ENCODE data around the gene AKAP8L.
A peak's percentile ranks its signal among the peaks of the same experiment; 100 is the strongest.

Gene AKAP8L

DNA sequence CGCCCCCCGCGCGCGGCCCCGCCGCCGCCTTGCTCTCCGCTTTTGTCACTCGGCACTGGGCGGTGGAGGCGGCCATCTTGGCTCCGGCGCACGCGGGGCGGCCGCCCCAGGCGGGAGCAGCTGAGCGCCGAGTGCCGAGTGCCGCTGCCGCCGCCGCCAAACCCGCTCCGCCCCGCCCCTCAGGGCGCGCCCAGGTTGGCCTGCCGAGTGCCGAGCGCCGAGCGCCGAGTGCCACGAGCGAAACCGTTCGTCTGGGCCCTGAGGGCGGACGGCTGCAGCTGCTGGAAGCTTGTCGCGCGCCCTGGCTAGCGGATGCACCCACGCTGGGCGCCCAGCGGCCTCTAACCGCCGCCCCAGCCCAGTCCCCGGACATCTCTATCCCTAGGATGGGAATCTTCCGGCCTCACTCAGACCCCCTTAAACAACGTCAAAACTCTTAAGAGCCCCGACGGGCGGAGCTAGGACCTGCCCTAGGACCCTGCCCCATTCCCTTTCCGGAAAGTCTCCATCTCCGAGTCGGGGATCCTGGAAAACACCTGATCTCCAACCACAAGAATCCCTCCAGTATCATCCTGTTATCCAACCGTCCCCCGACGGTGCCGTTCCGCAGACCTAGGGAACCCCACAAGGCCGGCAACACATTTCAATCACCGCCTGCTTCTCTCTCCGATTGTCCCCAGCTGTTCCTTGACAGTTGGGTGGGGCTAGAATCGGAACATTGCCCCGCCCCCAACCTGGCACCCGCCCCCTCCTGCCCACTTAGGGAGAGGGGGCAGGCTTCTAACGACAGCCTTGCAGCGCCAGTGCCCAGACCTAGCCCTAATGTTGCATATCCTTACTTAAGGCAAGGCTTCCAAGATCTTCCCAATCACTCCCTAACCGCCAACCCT, 14.1 kb upstream of the AKAP8L start:
- DNase-seq, result peak; percentile 94

DNA sequence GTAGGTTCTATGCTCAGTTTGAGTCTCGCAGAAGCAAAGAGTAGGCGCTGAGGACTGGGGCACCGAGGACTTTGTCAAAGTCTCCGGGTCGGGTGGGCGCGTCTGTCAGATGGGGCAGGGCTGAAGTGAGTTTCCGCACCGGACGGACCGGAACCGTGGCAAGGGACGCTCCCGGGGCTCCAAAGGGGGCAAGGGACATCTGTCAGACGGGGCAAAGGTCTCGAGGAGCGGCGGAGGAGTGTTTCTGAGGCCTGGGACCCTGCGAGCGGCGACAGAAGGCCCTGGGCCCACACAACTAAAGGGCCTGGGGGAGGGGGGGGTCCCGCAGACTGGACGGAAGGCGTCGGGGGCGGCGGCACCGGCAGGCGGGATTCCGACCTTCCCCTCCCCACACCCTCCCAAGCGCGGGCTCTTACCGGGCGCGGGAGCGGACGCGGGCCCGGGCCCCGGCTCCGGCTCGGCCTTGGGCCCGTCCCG, 13.3 kb upstream of the AKAP8L start:
- peak; percentile 54 for DNase-seq

DNA sequence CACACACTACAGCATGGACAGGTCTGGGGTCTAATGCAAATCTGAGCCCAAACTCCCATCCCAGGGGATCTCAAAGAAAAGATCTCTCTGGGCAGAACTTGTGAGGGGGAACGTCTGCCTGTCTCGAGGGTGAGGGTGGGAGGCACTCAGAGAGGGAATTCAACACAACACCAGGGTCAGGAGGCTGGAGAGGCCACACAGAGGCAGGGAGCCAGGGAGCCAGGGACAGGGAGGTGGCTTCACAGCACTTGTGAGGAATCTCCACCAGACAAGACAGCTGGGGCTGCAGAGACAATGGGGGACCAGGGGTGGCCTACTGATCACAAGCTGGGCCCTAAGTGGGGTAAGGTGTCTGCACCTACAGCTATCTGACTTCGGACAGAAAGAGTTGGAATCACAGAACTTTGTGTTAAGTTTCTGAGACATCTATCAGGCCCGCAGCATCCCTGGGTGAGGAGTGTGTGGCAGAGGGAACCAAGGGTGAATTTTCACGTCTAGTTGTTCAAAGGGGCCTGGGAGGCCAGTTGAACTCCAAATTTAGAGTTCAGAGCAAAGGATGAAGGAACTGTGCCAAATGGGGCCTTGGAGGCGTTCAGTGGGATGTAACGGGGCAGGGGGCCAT, 12.7 kb upstream of the AKAP8L start:
- no peak for DNase-seq

- DNase-seq, result no peak
Observed at GRCh38 chr19:15430526-15431120, 11.8 kb upstream of the AKAP8L start.

GRCh38 chr19:15429825-15430467, 11.2 kb upstream of the AKAP8L start:
- no peak for DNase-seq

GRCh38 chr19:15428956-15429824, 10.4 kb upstream of the AKAP8L start:
- DNase-seq, result no peak

- DNase-seq, result no peak
Observed at GRCh38 chr19:15427991-15428471, 9.2 kb upstream of the AKAP8L start.

DNA sequence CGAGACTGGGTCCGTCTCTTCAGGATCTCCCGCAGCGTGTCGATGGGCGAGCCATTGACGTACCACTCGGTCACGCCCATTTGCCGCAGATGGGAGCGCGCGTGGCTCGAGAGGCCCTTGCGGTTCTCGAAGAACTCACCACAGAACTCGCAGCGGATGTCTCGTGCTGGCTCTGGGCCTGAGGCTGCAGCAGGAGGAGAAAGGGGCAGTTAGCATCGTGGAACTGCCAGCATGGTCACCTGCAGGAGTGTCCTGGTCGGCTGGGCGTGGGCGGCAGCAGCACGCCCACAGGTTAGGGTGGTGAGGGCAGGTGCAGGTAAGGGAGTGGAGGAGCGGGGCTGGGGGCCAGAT, 8.5 kb upstream of the AKAP8L start:
- DNase-seq, result no peak

GRCh38 chr19:15426485-15427349, 7.9 kb upstream of the AKAP8L start:
- no peak for DNase-seq

DNA sequence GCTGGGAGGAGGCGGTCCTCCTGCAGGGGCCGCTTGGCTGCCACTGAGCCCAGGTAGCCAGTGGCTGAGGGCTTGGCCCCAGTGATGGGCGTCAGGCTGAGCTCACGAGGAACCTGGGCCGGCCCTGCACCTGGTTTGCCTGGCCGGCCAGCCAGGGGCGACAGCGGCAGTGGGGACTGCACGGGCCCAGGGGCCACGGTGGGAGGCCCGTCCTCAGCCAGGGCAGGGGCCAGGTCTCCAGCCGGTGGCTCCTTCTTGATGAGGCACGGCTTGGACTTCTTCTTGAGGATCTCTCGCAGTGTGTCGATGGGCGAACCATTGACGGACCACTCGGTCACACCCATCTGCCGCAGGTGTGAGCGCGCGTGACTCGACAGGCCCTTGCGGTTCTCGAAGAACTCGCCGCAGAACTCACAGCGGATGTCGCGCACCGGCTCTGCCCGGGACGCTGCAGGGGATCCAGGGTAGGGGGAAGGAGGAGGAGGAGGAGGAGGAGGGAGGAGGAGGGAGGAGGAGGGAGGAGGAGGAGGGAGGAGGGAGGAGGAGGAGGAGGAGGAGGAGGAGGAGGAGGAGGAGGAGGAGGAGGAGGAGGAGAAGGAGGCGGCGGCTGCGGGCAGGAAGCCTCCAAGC, 6.6 kb upstream of the AKAP8L start:
- no peak for DNase-seq

DNA sequence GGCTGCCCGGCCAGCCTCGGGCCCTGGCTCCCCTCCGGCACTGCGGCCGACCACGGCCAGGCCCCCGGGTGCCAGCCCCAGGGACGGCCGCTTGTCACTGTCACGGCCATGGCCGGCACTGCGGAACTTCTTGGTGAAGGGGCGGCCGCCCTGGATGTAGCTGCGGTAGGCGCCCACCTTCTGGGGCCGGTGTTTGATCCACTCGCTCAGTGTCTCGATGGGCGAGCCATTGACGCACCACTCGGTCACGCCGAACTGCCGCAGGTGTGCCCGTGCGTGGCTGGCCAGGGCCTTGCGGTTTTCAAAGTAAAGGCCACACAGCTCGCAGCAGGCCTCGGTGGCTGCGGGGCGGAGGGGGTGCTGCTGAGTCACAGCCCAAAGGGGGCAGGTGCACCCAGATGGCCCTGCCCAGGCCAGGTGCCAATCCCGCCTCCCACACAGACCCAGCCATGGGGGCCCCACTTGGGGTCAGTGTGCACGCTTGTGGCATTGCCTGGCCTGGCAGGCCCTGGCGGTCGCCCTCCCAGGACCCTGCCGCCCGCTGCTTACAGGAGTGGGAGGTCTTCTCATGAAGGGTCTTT, 6.0 kb upstream of the AKAP8L start:
- DNase-seq, result no peak

DNA sequence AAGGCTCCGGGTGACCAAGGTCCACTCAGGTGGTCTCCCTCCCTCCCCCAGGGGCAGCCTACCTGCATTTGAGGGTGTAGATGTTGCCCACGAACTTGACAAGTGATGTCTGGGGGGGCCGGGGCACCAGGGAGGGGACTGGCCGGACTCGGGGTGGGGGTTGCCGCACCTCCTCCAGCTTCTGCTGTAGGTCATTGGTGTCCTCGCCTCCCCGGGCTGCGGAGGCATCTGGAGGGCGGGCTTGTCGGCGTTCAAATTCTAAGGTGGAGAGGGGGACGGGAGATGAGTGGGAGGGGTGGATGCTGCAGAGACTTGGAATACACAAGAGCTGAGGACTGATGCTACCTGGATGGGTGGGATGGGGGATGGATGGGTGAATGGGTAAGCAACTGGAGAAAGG, 5.3 kb upstream of the AKAP8L start:
- DNase-seq, result no peak

DNA sequence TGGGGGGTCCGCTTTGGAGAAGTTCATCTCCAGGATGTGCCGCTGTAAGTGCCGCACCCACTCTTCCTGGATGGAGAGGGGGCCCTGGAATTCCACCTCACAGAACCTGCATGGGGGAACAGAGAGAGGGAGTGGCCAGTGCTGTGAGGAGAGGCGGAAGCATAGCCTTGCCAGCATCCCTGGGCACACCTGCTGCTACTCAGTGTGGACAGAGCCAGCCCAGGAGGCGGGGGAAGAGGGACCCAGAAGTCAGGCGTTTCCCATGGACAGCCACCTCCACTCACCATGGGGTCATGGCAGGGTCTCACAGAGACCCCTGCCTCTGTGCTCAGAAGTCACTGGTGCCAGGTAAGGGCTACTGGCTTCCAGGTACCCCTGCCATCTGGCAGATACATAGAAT, 4.3 kb upstream of the AKAP8L start:
- DNase-seq, result no peak

- DNase-seq, result no peak
Observed at GRCh38 chr19:15422296-15423075, 3.7 kb upstream of the AKAP8L start.

GRCh38 chr19:15421721-15422260, 3.0 kb upstream of the AKAP8L start:
- DNase-seq, result no peak

GRCh38 chr19:15421136-15421695, 2.4 kb upstream of the AKAP8L start:
- DNase-seq, result no peak

DNA sequence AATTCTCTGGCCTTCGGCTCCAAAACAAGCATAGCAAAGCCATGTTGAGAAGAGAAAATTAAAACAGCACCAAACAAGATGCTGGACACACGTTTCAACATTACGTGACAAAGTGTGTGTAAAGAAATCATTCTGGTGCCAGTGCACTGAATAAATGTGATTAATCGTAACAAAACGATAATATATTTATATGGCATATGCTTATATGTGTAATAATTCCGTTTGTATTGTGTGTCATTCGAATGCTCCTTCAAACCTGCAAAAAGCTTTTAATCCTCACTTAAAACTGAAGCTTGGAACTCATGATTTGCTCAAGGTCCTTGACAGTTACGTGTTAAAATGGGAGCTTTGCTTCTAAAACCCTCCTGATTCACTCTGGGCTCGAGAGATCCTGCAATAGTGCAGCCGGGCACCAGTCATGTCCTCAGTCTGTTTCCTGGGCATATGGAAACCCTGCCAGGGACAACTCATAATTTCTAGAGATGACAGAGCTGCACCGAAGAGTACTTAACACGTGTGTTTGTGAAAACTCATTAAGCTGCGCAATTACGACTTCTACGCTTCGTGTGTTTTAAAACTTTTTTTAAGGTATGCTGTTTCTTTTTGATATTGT, 731 bp upstream of the AKAP8L start:
- no peak for DNase-seq

- DNase-seq, result no peak
Observed at GRCh38 chr19:15418231-15418578, 583 bp downstream of the AKAP8L start.

GRCh38 chr19:15417699-15418098, 1.1 kb downstream of the AKAP8L start:
- DNase-seq, result no peak
